ENCODE results near the gene GSX1. TPM values are rescaled to one million over a fixed set of nuclear protein-coding genes. Genes with fewer than 3 reads are reported as not detected.

The GSX1 gene
- total RNA-seq, 2 experiments from 2014 or later = not detected

- Histone ChIP-seq H3K36me3 (ENCODE audit: insufficient read depth, low read length) (no peaks in the 10 kb centered on the region), H3K27ac (ENCODE audit: low read depth in 1 of 2, low read length in 2 of 2) (no peak overlapping the region), H3K4me3 (ENCODE audit: low read length) (no peak overlapping the region), H3K9me3 (ENCODE audit: control insufficient read depth in 1 of 2, insufficient read depth in 1 of 2, low read length in 2 of 2) (peaks cover 0 to 46% of the 10 kb centered on the region in 2 experiments), H3K4me1 (ENCODE audit: insufficient read depth, low read length) (peaks cover 31% of the 10 kb centered on the region), H3K27me3 (ENCODE audit: control insufficient read depth in 1 of 2, insufficient read depth in 2 of 2, low read length in 2 of 2) (peaks cover 86 to 90% of the 10 kb centered on the region in 2 experiments)
- H3K27ac Mint-ChIP-seq = no peak overlapping the region
- peaks cover 32% of the 10 kb centered on the region for H3K4me1 Mint-ChIP-seq (ENCODE audit: low read depth)
- H3K4me3 Mint-ChIP-seq = no peak overlapping the region
- DNase-seq = no peak
- H3K27me3 Mint-ChIP-seq = peaks cover 89% of the 10 kb centered on the region
- ATAC-seq (ENCODE audit: poor library complexity) = no peak
- ChIA-PET CTCF (no interaction called here), POLR2A (no interaction called here)
- intact Hi-C loops (cut with DNase I, micrococcal nuclease) = no loop called here
- H3K36me3 Mint-ChIP-seq (ENCODE audit: low read depth) = no peaks in the 10 kb centered on the region
- H3K9me3 Mint-ChIP-seq = no peaks in the 10 kb centered on the region
- TF ChIP-seq CTCF (IDR thresholded peaks at IDR 0.05) = no peak
Observed at GRCh38 chr13:27795718-27796019, 3.4 kb downstream of the GSX1 start.

- no peak overlapping the region for H3K27ac ChIP-seq (ENCODE audit: low read depth in 1 of 2, low read length in 2 of 2)
- no peaks in the 10 kb centered on the region for H3K36me3 Mint-ChIP-seq (ENCODE audit: low read depth)
- ChIA-PET POLR2A (no interaction called here), CTCF (no interaction called here)
- H3K9me3 Mint-ChIP-seq = no peaks in the 10 kb centered on the region
- H3K4me3 ChIP-seq (ENCODE audit: low read length) = no peak overlapping the region
- no peak overlapping the region for H3K27ac Mint-ChIP-seq
- H3K4me3 Mint-ChIP-seq = no peak overlapping the region
- intact Hi-C loops (cut with DNase I, micrococcal nuclease) = no loop called here
- peaks cover 79 to 85% of the 10 kb centered on the region in 2 experiments for H3K27me3 ChIP-seq (ENCODE audit: control insufficient read depth in 1 of 2, insufficient read depth in 2 of 2, low read length in 2 of 2)
- peaks cover 21% of the 10 kb centered on the region for H3K4me1 ChIP-seq (ENCODE audit: insufficient read depth, low read length)
- no peak for TF ChIP-seq CTCF (IDR thresholded peaks at IDR 0.05)
- H3K4me1 Mint-ChIP-seq (ENCODE audit: low read depth) = peaks cover 22% of the 10 kb centered on the region
- ATAC-seq (ENCODE audit: poor library complexity) (no peak), DNase-seq (no peak)
- H3K9me3 ChIP-seq (ENCODE audit: control insufficient read depth in 1 of 2, insufficient read depth in 1 of 2, low read length in 2 of 2) = peaks cover 0 to 41% of the 10 kb centered on the region in 2 experiments
- H3K36me3 ChIP-seq (ENCODE audit: insufficient read depth, low read length) = no peaks in the 10 kb centered on the region
- peaks cover 89% of the 10 kb centered on the region for H3K27me3 Mint-ChIP-seq
Observed at GRCh38 chr13:27796544-27797227, 4.4 kb downstream of the GSX1 start.

DNA sequence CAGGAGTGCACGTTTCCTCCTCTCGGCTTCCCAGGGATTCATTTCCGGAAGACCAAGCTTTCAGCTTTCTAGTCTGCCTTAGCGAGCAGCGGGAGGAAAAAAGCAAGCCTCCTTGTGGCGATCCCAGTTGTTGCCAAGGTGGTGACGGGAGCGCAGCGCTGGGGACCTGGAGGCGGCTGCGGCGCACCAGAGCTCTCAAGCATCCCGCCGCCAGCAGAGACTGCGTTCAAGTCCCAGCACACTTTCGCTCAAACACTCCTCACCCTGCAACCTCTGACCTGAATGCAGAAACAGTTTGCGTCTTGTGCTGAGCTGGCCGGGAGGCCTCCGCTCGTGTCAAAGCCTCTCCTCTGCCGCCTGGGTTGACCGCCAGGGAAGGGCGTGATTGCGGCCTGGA, 4.9 kb downstream of the GSX1 start:
- H3K4me3 ChIP-seq (ENCODE audit: low read length) = no peak overlapping the region
- H3K27me3 ChIP-seq (ENCODE audit: control insufficient read depth in 1 of 2, insufficient read depth in 2 of 2, low read length in 2 of 2) = peaks cover 74 to 80% of the 10 kb centered on the region in 2 experiments
- Mint-ChIP-seq H3K4me1 (ENCODE audit: low read depth) (peaks cover 17% of the 10 kb centered on the region), H3K27ac (no peak overlapping the region), H3K4me3 (no peak overlapping the region), H3K36me3 (ENCODE audit: low read depth) (no peaks in the 10 kb centered on the region), H3K9me3 (no peaks in the 10 kb centered on the region), H3K27me3 (peaks cover 88% of the 10 kb centered on the region)
- intact Hi-C loops (cut with DNase I, micrococcal nuclease) = no loop called here
- DNase-seq (no peak), ATAC-seq (ENCODE audit: poor library complexity) (no peak)
- no peak overlapping the region for H3K27ac ChIP-seq (ENCODE audit: low read depth in 1 of 2, low read length in 2 of 2)
- peaks cover 0 to 36% of the 10 kb centered on the region in 2 experiments for H3K9me3 ChIP-seq (ENCODE audit: control insufficient read depth in 1 of 2, insufficient read depth in 1 of 2, low read length in 2 of 2)
- no peaks in the 10 kb centered on the region for H3K36me3 ChIP-seq (ENCODE audit: insufficient read depth, low read length)
- H3K4me1 ChIP-seq (ENCODE audit: insufficient read depth, low read length) = peaks cover 16% of the 10 kb centered on the region
- ChIA-PET CTCF (no interaction called here), POLR2A (no interaction called here)
- TF ChIP-seq CTCF (IDR thresholded peaks at IDR 0.05) = no peak
